Effector memory CD8-positive, alpha-beta T cell (primary cell): ENCODE data around the gene ZNF536.
"Not testable (repeated sequence)": the region's sequence is repeated elsewhere in the genome, so short reads cannot be mapped to it uniquely, and the experiment has no call there.

Experiments used
- ATAC-seq: fragments of 150-1000 bp; cut with Tn5 transposase; replicated peaks from 2 replicates; pipeline ENCODE4 v1.10.0; 2021; ENCODE audit warnings: mild to moderate bottlenecking, moderate library complexity
- DNase-seq, 3 experiments: peaks; one replicate each; pipeline ENCODE4 v3.0.0; 2021
- H3K27ac Mint-ChIP-seq, 2 donors: one replicate each; pipeline ENCODE4 v1.8.0; 2022; ENCODE audit warnings: mild to moderate bottlenecking in 2 of 2, mixed read lengths in 2 of 2, moderate library complexity in 2 of 2
- H3K27me3 Mint-ChIP-seq, 2 donors: one replicate each; pipeline ENCODE4 v1.8.0; 2022; ENCODE audit warnings: mixed read lengths in 2 of 2
- H3K36me3 Mint-ChIP-seq: one replicate; pipeline ENCODE4 v1.8.0; 2022; ENCODE audit warnings: mild to moderate bottlenecking, moderate library complexity, mixed read lengths; ENCODE audit not compliant: insufficient read depth
- H3K4me1 Mint-ChIP-seq, 2 donors: one replicate each; pipeline ENCODE4 v1.8.0; 2022; ENCODE audit warnings: low read depth in 2 of 2, mixed read lengths in 2 of 2
- H3K4me3 Mint-ChIP-seq, 2 donors: one replicate each; pipeline ENCODE4 v1.8.0; 2022; ENCODE audit warnings: mild to moderate bottlenecking in 2 of 2, mixed read lengths in 2 of 2, moderate library complexity in 2 of 2
- H3K9me3 Mint-ChIP-seq, 2 donors: one replicate each; pipeline ENCODE4 v1.8.0; 2022; ENCODE audit warnings: mixed read lengths in 2 of 2

ZNF536 gene

GRCh38 chr19:30497034-30497433 is 124.8 kb downstream of the ZNF536 start:
- H3K4me3 Mint-ChIP-seq, result no peak overlapping the region
- H3K27me3 Mint-ChIP-seq, result peaks cover 14 to 21% of the 10 kb centered on the region in 2 donors
- DNase-seq (no peak), ATAC-seq (no peak)
- no peak overlapping the region for H3K27ac Mint-ChIP-seq
- H3K9me3 Mint-ChIP-seq, result peaks cover 0 to 3% of the 10 kb centered on the region in 2 donors
- H3K36me3 Mint-ChIP-seq, result no peaks in the 10 kb centered on the region
- H3K4me1 Mint-ChIP-seq, result no peaks in the 10 kb centered on the region

DNA sequence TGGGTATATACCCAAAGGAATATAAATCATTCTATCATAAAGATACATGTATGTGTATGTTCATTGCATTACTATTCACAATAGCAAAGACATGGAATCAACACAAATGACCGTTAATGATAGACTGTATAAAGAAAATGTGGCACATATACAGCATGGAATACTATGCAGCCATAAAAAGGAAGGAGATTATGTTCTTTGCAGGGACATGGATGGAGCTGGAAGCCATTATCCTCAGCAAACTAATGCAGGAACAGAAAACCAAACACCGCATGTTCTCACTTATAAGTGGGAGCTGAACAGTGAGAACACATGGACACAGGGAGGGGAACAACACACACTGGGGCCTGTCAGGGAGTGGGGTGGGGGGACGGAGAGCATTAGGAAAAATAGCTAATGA is 125.9 kb downstream of the ZNF536 start:
- H3K4me3 Mint-ChIP-seq, H3K36me3 Mint-ChIP-seq, H3K27ac Mint-ChIP-seq, ATAC-seq, H3K4me1 Mint-ChIP-seq, H3K9me3 Mint-ChIP-seq, DNase-seq: not testable (repeated sequence)
- H3K27me3 Mint-ChIP-seq, result peaks cover 14 to 27% of the 10 kb centered on the region in 2 donors

GRCh38 chr19:30498707-30499106 is 126.5 kb downstream of the ZNF536 start:
- ATAC-seq (no peak), DNase-seq (no peak)
- H3K27ac Mint-ChIP-seq, result no peak overlapping the region
- H3K9me3 Mint-ChIP-seq, result peaks cover 0 to 7% of the 10 kb centered on the region in 2 donors
- H3K27me3 Mint-ChIP-seq, result peaks cover 17 to 27% of the 10 kb centered on the region in 2 donors
- no peaks in the 10 kb centered on the region for H3K4me1 Mint-ChIP-seq
- H3K36me3 Mint-ChIP-seq, result no peaks in the 10 kb centered on the region
- H3K4me3 Mint-ChIP-seq, result no peak overlapping the region

DNA sequence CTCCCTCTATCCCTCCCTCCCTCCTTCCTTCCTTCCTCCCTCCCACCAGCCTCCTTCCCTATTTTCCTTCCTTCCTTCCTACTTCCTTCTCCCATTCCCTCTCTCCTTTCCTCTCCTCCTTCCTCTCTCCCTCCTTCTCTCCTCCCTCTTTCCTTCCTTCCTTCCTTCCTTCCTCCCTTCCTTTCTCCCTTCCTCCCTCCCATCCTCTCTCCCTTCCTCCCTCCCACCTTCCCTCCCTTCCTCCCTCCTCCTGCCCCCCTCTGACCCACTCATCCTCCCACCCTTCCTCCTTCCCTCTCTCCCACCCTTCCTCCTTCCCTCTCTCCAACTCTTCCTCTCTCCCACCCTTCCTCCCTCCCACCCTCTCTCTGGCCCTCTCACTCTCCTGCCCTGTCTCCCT is 132.1 kb downstream of the ZNF536 start:
- peaks cover 22 to 29% of the 10 kb centered on the region in 2 donors for H3K27me3 Mint-ChIP-seq
- no peaks in the 10 kb centered on the region for H3K4me1 Mint-ChIP-seq
- ATAC-seq (no peak), DNase-seq (no peak)
- peaks cover 0 to 7% of the 10 kb centered on the region in 2 donors for H3K9me3 Mint-ChIP-seq
- no peaks in the 10 kb centered on the region for H3K36me3 Mint-ChIP-seq
- H3K27ac Mint-ChIP-seq, result no peak overlapping the region
- no peak overlapping the region for H3K4me3 Mint-ChIP-seq

DNA sequence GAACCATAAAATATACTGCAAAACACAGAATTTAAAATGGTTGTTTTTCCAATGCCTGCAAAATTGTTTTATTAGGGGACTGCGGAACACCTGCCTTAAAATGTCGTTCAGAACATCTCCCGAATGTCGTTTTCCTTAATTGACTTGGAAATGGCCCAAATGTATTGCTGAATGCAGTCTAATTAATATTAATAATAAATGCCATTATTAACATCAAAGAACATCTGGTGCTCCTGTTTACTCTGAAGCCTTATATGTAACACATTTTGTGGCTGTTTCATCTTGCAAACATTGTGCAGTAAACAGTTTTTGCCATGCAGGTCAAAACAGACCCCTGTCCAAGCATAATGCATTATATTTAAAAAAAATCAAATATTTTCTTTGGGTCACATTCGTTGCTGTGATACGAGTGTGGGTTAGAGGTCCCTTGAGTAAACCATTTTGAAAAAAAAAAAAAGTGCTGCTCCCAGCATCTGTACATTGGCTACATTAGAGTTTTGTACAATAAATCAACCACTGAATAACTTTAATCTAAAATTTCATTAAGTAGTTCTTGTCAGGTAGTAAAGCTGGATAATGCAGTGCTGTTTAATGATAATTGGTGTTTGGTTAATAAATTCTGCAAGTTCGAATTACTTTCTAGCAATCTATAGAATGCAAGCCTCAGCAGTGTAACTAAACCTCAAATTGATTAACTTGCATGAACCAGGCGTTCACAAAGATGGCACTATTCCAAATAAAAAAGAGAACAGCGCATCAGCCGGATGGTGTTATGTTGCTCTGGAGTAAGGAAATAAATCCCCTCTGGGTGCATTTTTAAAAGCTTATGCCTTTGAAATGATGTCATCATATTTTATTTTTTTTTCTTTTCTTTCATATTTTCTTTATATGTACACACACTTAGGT is 140.2 kb downstream of the ZNF536 start:
- Mint-ChIP-seq H3K27me3 (peaks cover 4 to 36% of the 10 kb centered on the region in 2 donors), H3K4me3 (no peak overlapping the region), H3K9me3 (no peaks in the 10 kb centered on the region), H3K27ac (no peak overlapping the region), H3K4me1 (no peaks in the 10 kb centered on the region), H3K36me3 (no peaks in the 10 kb centered on the region)
- no peak for DNase-seq
- ATAC-seq, result no peak

DNA sequence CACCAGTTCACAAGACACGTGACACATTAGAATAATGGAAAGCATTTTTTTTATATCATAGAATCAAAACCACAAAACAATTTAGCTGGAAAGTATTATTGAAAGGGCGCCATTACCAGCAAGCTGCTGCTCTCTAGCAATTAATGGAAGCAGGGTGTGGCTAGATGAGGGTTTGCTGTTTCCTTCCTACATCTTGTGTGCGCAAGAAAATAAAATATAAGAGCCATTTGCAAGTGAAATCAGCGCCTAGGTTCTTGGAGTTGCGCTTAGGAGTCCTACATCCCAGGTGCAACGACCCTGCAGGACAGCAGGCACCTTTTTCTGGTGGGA is 140.9 kb downstream of the ZNF536 start:
- H3K9me3 Mint-ChIP-seq, result no peaks in the 10 kb centered on the region

GRCh38 chr19:30516111-30516510 is 143.9 kb downstream of the ZNF536 start:
- ATAC-seq (no peak), DNase-seq (no peak)
- Mint-ChIP-seq H3K36me3 (peaks cover 3% of the 10 kb centered on the region), H3K27ac (no peak overlapping the region), H3K27me3 (peaks cover 0 to 21% of the 10 kb centered on the region in 2 donors), H3K4me3 (no peak overlapping the region), H3K4me1 (no peaks in the 10 kb centered on the region), H3K9me3 (no peaks in the 10 kb centered on the region)

More for the DNA sequence above, 140.9 kb downstream of the ZNF536 start:
- Mint-ChIP-seq H3K27me3 (peaks cover 3 to 32% of the 10 kb centered on the region in 2 donors), H3K36me3 (no peaks in the 10 kb centered on the region), H3K4me3 (no peak overlapping the region), H3K27ac (no peak overlapping the region), H3K4me1 (no peaks in the 10 kb centered on the region)
- DNase-seq (no peak), ATAC-seq (no peak)

DNA sequence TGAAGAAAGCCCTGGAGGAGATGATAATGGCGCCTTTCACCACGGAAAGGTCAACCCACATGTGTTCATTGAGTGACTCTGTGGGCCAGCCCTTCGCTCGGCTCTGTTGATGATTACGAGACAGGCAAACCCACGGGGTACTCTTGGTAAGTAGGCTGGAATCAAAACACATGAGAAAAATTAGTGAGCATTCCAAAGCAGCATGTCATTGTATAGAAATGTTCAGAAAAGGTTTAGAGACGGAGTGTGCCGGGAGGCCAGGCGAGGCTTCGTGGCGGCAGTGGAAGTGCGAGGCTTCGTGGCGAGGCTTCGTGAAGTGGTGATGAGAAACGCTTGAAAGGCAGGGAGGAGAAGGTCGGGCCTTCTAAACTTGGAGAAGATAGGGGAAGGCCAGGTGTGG is 144.3 kb downstream of the ZNF536 start:
- DNase-seq (no peak), ATAC-seq (no peak)
- H3K9me3 Mint-ChIP-seq, result no peaks in the 10 kb centered on the region
- H3K27me3 Mint-ChIP-seq, result peaks cover 0 to 21% of the 10 kb centered on the region in 2 donors
- H3K4me3 Mint-ChIP-seq, result no peak overlapping the region
- no peak overlapping the region for H3K27ac Mint-ChIP-seq
- no peaks in the 10 kb centered on the region for H3K4me1 Mint-ChIP-seq
- H3K36me3 Mint-ChIP-seq, result peaks cover 3% of the 10 kb centered on the region

DNA sequence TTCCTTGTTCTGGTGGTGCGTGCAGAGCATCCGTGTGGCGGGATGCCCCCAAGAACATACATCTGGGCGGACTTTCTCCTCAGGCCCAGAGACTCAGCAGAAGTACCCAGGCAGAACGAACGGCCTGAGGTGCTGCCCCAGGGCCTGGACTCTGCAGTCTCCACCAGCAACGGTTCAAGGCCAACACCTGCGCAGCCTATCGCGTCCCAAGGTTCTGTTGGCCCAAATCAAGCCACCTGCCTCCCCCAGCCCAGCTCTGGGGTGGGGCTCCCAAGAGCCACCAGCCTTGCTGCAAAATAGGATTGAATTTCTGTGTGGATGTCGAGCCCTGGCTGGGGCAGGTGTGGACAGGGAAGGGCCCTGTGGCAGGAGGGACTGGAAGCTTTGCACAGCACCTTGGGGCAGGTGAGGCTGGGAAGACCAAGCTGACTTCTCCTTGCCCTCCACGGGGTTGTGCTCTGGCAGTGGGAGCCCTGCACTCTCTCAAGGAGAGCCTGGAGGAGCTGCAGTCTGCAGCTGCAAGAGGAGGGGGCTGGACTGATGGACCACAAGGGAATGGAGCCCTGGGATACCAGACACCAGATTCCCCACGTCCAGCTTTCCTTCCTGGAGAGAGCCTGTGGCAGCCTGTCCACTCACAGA is 146.9 kb downstream of the ZNF536 start:
- H3K4me1 Mint-ChIP-seq, result no peaks in the 10 kb centered on the region
- H3K36me3 Mint-ChIP-seq, result peaks cover 3% of the 10 kb centered on the region
- ATAC-seq (no peak), DNase-seq (no peak)
- no peaks in the 10 kb centered on the region for H3K9me3 Mint-ChIP-seq
- no peak overlapping the region for H3K27ac Mint-ChIP-seq
- peaks cover 0 to 21% of the 10 kb centered on the region in 2 donors for H3K27me3 Mint-ChIP-seq
- H3K4me3 Mint-ChIP-seq, result no peak overlapping the region

- Mint-ChIP-seq H3K9me3 (no peaks in the 10 kb centered on the region), H3K27me3 (peaks cover 0 to 21% of the 10 kb centered on the region in 2 donors), H3K4me1 (no peaks in the 10 kb centered on the region), H3K4me3 (no peak overlapping the region), H3K27ac (no peak overlapping the region), H3K36me3 (peaks cover 3% of the 10 kb centered on the region)
- no peak for ATAC-seq
- DNase-seq, result no peak
Measured at GRCh38 chr19:30519607-30520205, 147.5 kb downstream of the ZNF536 start.

- DNase-seq (no peak), ATAC-seq (no peak)
- peaks cover 0 to 6% of the 10 kb centered on the region in 2 donors for H3K9me3 Mint-ChIP-seq
- peaks cover 0 to 26% of the 10 kb centered on the region in 2 donors for H3K27me3 Mint-ChIP-seq
- H3K4me1 Mint-ChIP-seq, result no peaks in the 10 kb centered on the region
- peaks cover 3% of the 10 kb centered on the region for H3K36me3 Mint-ChIP-seq
- H3K27ac Mint-ChIP-seq, result no peak overlapping the region
- no peak overlapping the region for H3K4me3 Mint-ChIP-seq
Measured at GRCh38 chr19:30520735-30521479, 148.7 kb downstream of the ZNF536 start.

GRCh38 chr19:30521937-30522336 is 149.8 kb downstream of the ZNF536 start:
- Mint-ChIP-seq H3K27ac (no peak overlapping the region), H3K4me1 (no peaks in the 10 kb centered on the region), H3K9me3 (peaks cover 0 to 6% of the 10 kb centered on the region in 2 donors), H3K4me3 (no peak overlapping the region), H3K36me3 (peaks cover 3% of the 10 kb centered on the region), H3K27me3 (peaks cover 0 to 18% of the 10 kb centered on the region in 2 donors)
- DNase-seq (no peak), ATAC-seq (no peak)

- DNase-seq, result no peak
- Mint-ChIP-seq H3K27ac (no peak overlapping the region), H3K4me1 (no peaks in the 10 kb centered on the region), H3K36me3 (peaks cover 3% of the 10 kb centered on the region), H3K27me3 (peaks cover 0 to 18% of the 10 kb centered on the region in 2 donors), H3K4me3 (no peak overlapping the region), H3K9me3 (peaks cover 0 to 6% of the 10 kb centered on the region in 2 donors)
- ATAC-seq, result no peak
Measured at GRCh38 chr19:30522341-30522740, 150.2 kb downstream of the ZNF536 start.
